K562 (cell line): Measurements from ENCODE around the gene NDUFA7. TPM values are rescaled to one million over a fixed set of nuclear protein-coding genes. Genes with fewer than 3 reads are reported as not detected.

Experiments used
- ARID2 ChIP-seq: fragments of 450-650 bp; IDR thresholded peaks from 2 replicates; pipeline ENCODE4 v1.6.1; 2017; ENCODE audit warnings: antibody characterized with exemption, mild to moderate bottlenecking
- CREB5 ChIP-seq: fragments of 250-450 bp; sonication (Bioruptor Pico); IDR thresholded peaks from 2 replicates; pipeline ENCODE4 v1.5.0; 2020; ENCODE audit warnings: mild to moderate bottlenecking
- E4F1 ChIP-seq: fragments of 250-450 bp; sonication (Bioruptor Pico); IDR thresholded peaks from 2 replicates; pipeline ENCODE4 v1.5.0; 2021; ENCODE audit warnings: mild to moderate bottlenecking, borderline replicate concordance
- HMG20B ChIP-seq: fragments of 250-450 bp; sonication (Bioruptor Pico); IDR thresholded peaks from 2 replicates; pipeline ENCODE4 v1.5.0; 2021; ENCODE audit warnings: mild to moderate bottlenecking
- JUND ChIP-seq, 2 experiments: IDR thresholded peaks; 2 replicates in 1 of 2; 3 replicates in 1 of 2; pipeline ENCODE4 v1.6.1; 2011; ENCODE audit warnings: borderline replicate concordance in 2 of 2, low read depth in 2 of 2, low read length in 2 of 2, improper control_type of control experiment in 1 of 2, missing biosample characterization in 1 of 2, missing genetic modification characterization in 1 of 2, missing genetic modification reagents in 1 of 2
- MAX ChIP-seq: sonication (generic); formaldehyde crosslinking; IDR thresholded peaks from 2 replicates; pipeline ENCODE4 v1.9.0; 2022; ENCODE audit warnings: mild to moderate bottlenecking, missing genetic modification reagents
- NFIX ChIP-seq: fragments of 250-450 bp; sonication (Bioruptor Pico); IDR thresholded peaks from 2 replicates; pipeline ENCODE4 v1.4.0; 2020; ENCODE audit warnings: low read depth, mild to moderate bottlenecking, moderate library complexity
- PBX2 ChIP-seq, 2 experiments: IDR thresholded peaks in 1 of 2; conservative IDR thresholded peaks in 1 of 2; 2 replicates each; pipeline ENCODE4 v1.6.1; 2016; ENCODE audit warnings: low read depth in 2 of 2, mild to moderate bottlenecking in 1 of 2, missing compliant biosample characterization in 1 of 2, missing genetic modification characterization in 1 of 2, moderate library complexity in 1 of 2
- RBFOX2 ChIP-seq: fragments of 200-400 bp; formaldehyde crosslinking; IDR thresholded peaks from 2 replicates; pipeline ENCODE4 v1.6.1; 2017; ENCODE audit warnings: low read depth, mild to moderate bottlenecking, low read length, moderate library complexity
- SNAPC5 ChIP-seq: fragments of 250-450 bp; sonication (Bioruptor Pico); IDR thresholded peaks from 2 replicates; pipeline ENCODE4 v1.8.0; 2021; ENCODE audit warnings: moderate library complexity, mild to moderate bottlenecking, inconsistent platforms
- SRSF1 ChIP-seq: fragments of 200-400 bp; formaldehyde crosslinking; IDR thresholded peaks from 2 replicates; pipeline ENCODE4 v1.6.1; 2017; ENCODE audit warnings: mild to moderate bottlenecking, low read depth, low read length, moderate library complexity
- TARDBP ChIP-seq: fragments of 450-650 bp; IDR thresholded peaks from 2 replicates; pipeline ENCODE4 v1.6.1; 2016
- ZKSCAN1 ChIP-seq: fragments of 150-350 bp; IDR thresholded peaks from 2 replicates; pipeline ENCODE4 v1.6.1; 2016; ENCODE audit warnings: low read depth, low read length
- ZNF23 ChIP-seq: fragments of 250-450 bp; sonication (Bioruptor Pico); IDR thresholded peaks from 2 replicates; pipeline ENCODE4 v1.4.0; 2020; ENCODE audit warnings: mild to moderate bottlenecking
- ZNF740 ChIP-seq, 3 experiments: fragments of 200-800 bp in 1 of 3; sonication (Bioruptor generic) in 1 of 3; sonication (generic) in 1 of 3; formaldehyde crosslinking in 1 of 3; IDR thresholded peaks; 2 replicates each; pipeline versions ENCODE4 v1.6.1 to v1.8.0; 2016 to 2022; ENCODE audit warnings: mild to moderate bottlenecking in 2 of 3, missing compliant biosample characterization in 2 of 3, missing genetic modification characterization in 2 of 3, missing genetic modification reagents in 1 of 3
- polyA plus RNA-seq, 8 experiments: library from polyadenylated mRNA; depleted of rRNA in 4 of 8; stranded (reverse) in 5 of 8; unstranded in 3 of 8; fragments of >200 nt; fragmentation: Nextera tagmentation in 2 of 8; fragmentation: Illumina TruSeq in 1 of 8; extraction: Ambion mirVana in 2 of 8; extraction: Trizol in 1 of 8; gene quantifications; 2 replicates each; pipeline versions ENCODE4 v1.2.1 to v1.2.3, GENCODE V29; 2011 to 2014; ENCODE audit warnings: inconsistent platforms in 1 of 8, missing spikeins in 1 of 8
- total RNA-seq, 7 experiments: library from RNA; depleted of rRNA in 6 of 7; stranded (reverse); fragments of >200 nt in 6 of 7; fragmentation: Illumina TruSeq in 2 of 7; extraction: Trizol in 2 of 7; gene quantifications; 2 replicates each; pipeline versions ENCODE4 v1.2.1 to v1.2.3, GENCODE V29; 2011 to 2021; ENCODE audit warnings: low replicate concordance in 1 of 7

The NDUFA7 gene
- total and polyA plus RNA-seq, 9 of the 15 experiments (the other 6 are each of a cell fraction or from before 2014, with no cell fraction given): 70.8 to 348 (median 142) TPM

GRCh38 chr19:8307965-8308866, 13.0 kb downstream of the NDUFA7 start, which contains the start of gene CD320 (continued):
- TF ChIP-seq SNAPC5 (CRISPR knock-in tag) (no peak), ZNF23 (CRISPR knock-in tag) (no peak), HMG20B (CRISPR knock-in tag) (no peak), JUND (IDR thresholded peaks at IDR 0.05; ENCODE audit: borderline replicate concordance, low read depth, low read length) (peak; percentile 28; the same call in 1 of the 2 replicates), JUND (tag; IDR thresholded peaks at IDR 0.05; ENCODE audit: borderline replicate concordance, low read depth, low read length) (peak; percentile 43; the same call in 1 of the 3 replicates), ARID2 (no peak), RBFOX2 (peak; percentile 90), CREB5 (CRISPR knock-in tag) (no peak), TARDBP (peak; percentile 76; the same call in 1 of the 2 replicates), MAX (CRISPR knock-in tag) (peak; percentile 99), E4F1 (CRISPR knock-in tag) (peak; percentile 46; the same call in 1 of the 2 replicates), SRSF1 (no peak), PBX2 (CRISPR knock-in tag; IDR thresholded peaks at IDR 0.05; ENCODE audit: low read depth) (peak; percentile 34; the same call in 1 of the 2 replicates), PBX2 (tag; conservative IDR thresholded peaks at IDR 0.05; ENCODE audit: low read depth) (peak; percentile 78), ZNF740 (CRISPR knock-in tag; IDR thresholded peaks at IDR 0.05) (peak; percentile 36; the same call in 1 of the 2 replicates), ZNF740 (tag; IDR thresholded peaks at IDR 0.05) (no peak), ZKSCAN1 (peak; percentile 79; the same call in 1 of the 2 replicates), NFIX (CRISPR knock-in tag) (no peak)
